K562 (cell line): Measurements from ENCODE around the gene HLA-DQA2. TPM values are rescaled to one million over a fixed set of nuclear protein-coding genes. Genes with fewer than 3 reads are reported as not detected.

Source experiments
- ATAC-seq: fragments of 200-7000 bp; cut with Tn5 transposase; 3 replicates; pipeline ENCODE4 v1.9.1; 2020; ENCODE audit warnings: moderate library complexity
- BruUV-seq: library from RNA; stranded (reverse); fragments of 400-500 nt; replicated peaks from 2 replicates; lab custom pipeline; 2021; lab: Mats Ljungman, UMichigan
- CTCF ChIA-PET: fragments of 300-600 bp; formaldehyde crosslinking; extraction: SDS; loops from one replicate; lab custom pipeline; 2021; ENCODE audit warnings: low intra/inter-chr PET ratio; lab: Yijun Ruan, JAX
- POLR2A ChIA-PET: fragments of 300-600, 350-650 bp; sonication (Branson Sonifier 250); formaldehyde crosslinking; extraction: SDS; loops from one replicate; lab custom pipeline; 2021; ENCODE audit warnings: antibody characterized with exemption, inconsistent platforms; lab: Yijun Ruan, JAX
- DNase-seq, 4 experiments: peaks; one replicate each; pipeline versions ENCODE4 v3.0.0 to v3.0.0-alpha.2; 2011 to 2018; ENCODE audit warnings: low spot score in 3 of 4, mixed read lengths in 3 of 4; ENCODE audit errors: extremely low read depth in 1 of 4
- FAIRE-seq: peaks from 2 replicates; lab custom pipeline; 2011; peaks lifted over from hg19 to GRCh38; lab: Jason Lieb, UNC
- H2AFZ ChIP-seq: 2 replicates; pipeline ENCODE4 v1.6.0; 2011; ENCODE audit warnings: low read depth, low read length, control low read depth, inconsistent platforms
- H3K27ac ChIP-seq: fragments of 200-600 bp; 3 replicates; pipeline ENCODE4 v1.8.0; 2011; ENCODE audit warnings: low read depth, mild to moderate bottlenecking, control low read depth, inconsistent platforms, low read length, moderate library complexity, mixed read lengths; ENCODE audit errors: extremely low read depth
- H3K27me3 ChIP-seq, 2 experiments: fragments of 300-600 bp in 1 of 2; 2 replicates in 1 of 2; 3 replicates in 1 of 2; pipeline versions ENCODE4 v1.6.0 to v1.8.0; 2011; ENCODE audit warnings: inconsistent platforms in 2 of 2, low read length in 2 of 2, mild to moderate bottlenecking in 1 of 2, mixed read lengths in 1 of 2, moderate library complexity in 1 of 2; ENCODE audit not compliant: control insufficient read depth in 2 of 2, insufficient read depth in 2 of 2
- H3K36me3 ChIP-seq: fragments of 300-600 bp; 3 replicates; pipeline ENCODE4 v1.8.0; 2011; ENCODE audit warnings: mild to moderate bottlenecking, low read length, inconsistent platforms; ENCODE audit not compliant: control insufficient read depth, insufficient read depth
- H3K4me1 ChIP-seq, 2 experiments: fragments of 200-600 bp in 1 of 2; replicated peaks in 1 of 2; 2 replicates in 1 of 2; 3 replicates in 1 of 2; pipeline versions ENCODE4 v1.5.1 to v1.8.0; 2011; ENCODE audit warnings: inconsistent platforms in 2 of 2, low read length in 2 of 2, mild to moderate bottlenecking in 1 of 2, mixed read lengths in 1 of 2, moderate library complexity in 1 of 2; ENCODE audit not compliant: control insufficient read depth in 2 of 2, insufficient read depth in 2 of 2
- H3K4me2 ChIP-seq: 2 replicates; pipeline ENCODE4 v1.6.1; 2011; ENCODE audit warnings: low read length, control low read depth, inconsistent platforms, mixed read lengths; ENCODE audit not compliant: insufficient read depth
- H3K4me3 ChIP-seq: fragments of 200-600 bp; sonication (generic), shearing (Covaris generic); 2 replicates; pipeline ENCODE4 v1.5.1; 2016; ENCODE audit warnings: control low read depth, inconsistent platforms
- H3K79me2 ChIP-seq: fragments of 200-600 bp; 3 replicates; pipeline ENCODE4 v1.8.0; 2011; ENCODE audit warnings: low read length, inconsistent platforms; ENCODE audit not compliant: control insufficient read depth, insufficient read depth
- H3K9ac ChIP-seq, 2 experiments: 2 replicates each; pipeline versions ENCODE4 v1.6.0 to v1.6.1; 2011; ENCODE audit warnings: low read depth in 2 of 2, low read length in 2 of 2, control low read depth in 1 of 2, inconsistent platforms in 1 of 2, mild to moderate bottlenecking in 1 of 2, mixed read lengths in 1 of 2; ENCODE audit not compliant: insufficient read depth in 1 of 2
- H3K9me1 ChIP-seq: one replicate; pipeline ENCODE4 v1.6.0; 2011; ENCODE audit warnings: inconsistent platforms, mild to moderate bottlenecking, low read length, moderate library complexity; ENCODE audit not compliant: control insufficient read depth, insufficient read depth
- H3K9me3 ChIP-seq: replicated peaks from 2 replicates; pipeline ENCODE4 v1.5.1; 2011; ENCODE audit warnings: low read depth, low read length, inconsistent platforms; ENCODE audit not compliant: control insufficient read depth, insufficient read depth
- H4K20me1 ChIP-seq: replicated peaks from 2 replicates; pipeline ENCODE4 v1.6.1; 2011; ENCODE audit warnings: low read length, inconsistent platforms, mixed read lengths; ENCODE audit not compliant: control insufficient read depth, insufficient read depth
- CEBPB ChIP-seq: fragments of 450-650 bp; IDR thresholded peaks from 2 replicates; pipeline ENCODE4 v1.6.1; 2016; ENCODE audit warnings: missing genetic modification characterization, missing compliant biosample characterization
- EGR1 ChIP-seq: fragments of 450-650 bp; conservative IDR thresholded peaks from 2 replicates; pipeline ENCODE4 v1.6.1; 2017; ENCODE audit warnings: mild to moderate bottlenecking
- EP300 ChIP-seq: IDR thresholded peaks from 2 replicates; pipeline ENCODE4 v1.6.1; 2012; ENCODE audit warnings: low read length, improper control_type of control experiment
- IRF1 ChIP-seq: sonication (generic); formaldehyde crosslinking; IDR thresholded peaks from 2 replicates; pipeline ENCODE4 v1.8.0; 2022; ENCODE audit warnings: missing genetic modification reagents, mild to moderate bottlenecking, borderline replicate concordance
- NCOR1 ChIP-seq: fragments of 450-650 bp; IDR thresholded peaks from 2 replicates; pipeline ENCODE4 v1.6.1; 2016; ENCODE audit warnings: mild to moderate bottlenecking, moderate library complexity
- POLR2A ChIP-seq: fragments of 450-650 bp; conservative IDR thresholded peaks from 2 replicates; pipeline ENCODE4 v1.6.1; 2016
- RBBP5 ChIP-seq: fragments of 200-600 bp; sonication (generic); IDR thresholded peaks from 2 replicates; pipeline ENCODE4 v1.6.1; 2012; ENCODE audit warnings: borderline replicate concordance, mild to moderate bottlenecking, low read length, control low read depth, inconsistent platforms; ENCODE audit not compliant: insufficient read depth, poor library complexity, severe bottlenecking
- RBM25 ChIP-seq: fragments of 200-400 bp; formaldehyde crosslinking; IDR thresholded peaks from 2 replicates; pipeline ENCODE4 v1.6.1; 2018; ENCODE audit warnings: low read length, low read depth, moderate library complexity; ENCODE audit not compliant: severe bottlenecking
- SRSF3 ChIP-seq: fragments of 200-400 bp; formaldehyde crosslinking; IDR thresholded peaks from 2 replicates; pipeline ENCODE4 v1.6.1; 2016; ENCODE audit warnings: mild to moderate bottlenecking, low read length, moderate library complexity; ENCODE audit not compliant: insufficient read depth
- TRIM24 ChIP-seq, 2 experiments: fragments of 450-650 bp; IDR thresholded peaks; 2 replicates each; pipeline ENCODE4 v1.6.1; 2016
- TRIM28 ChIP-seq: fragments of 450-650 bp; IDR thresholded peaks from 2 replicates; pipeline ENCODE4 v1.6.1; 2017
- ZNF124 ChIP-seq: sonication (generic); formaldehyde crosslinking; IDR thresholded peaks from 2 replicates; pipeline ENCODE4 v1.8.1; 2022; ENCODE audit warnings: missing genetic modification reagents
- ZNF165 ChIP-seq: fragments of 250-450 bp; sonication (Bioruptor Pico); IDR thresholded peaks from 2 replicates; pipeline ENCODE4 v1.4.0; 2020; ENCODE audit warnings: borderline replicate concordance
- ZNF318 ChIP-seq, 2 experiments: fragments of 450-650 bp; IDR thresholded peaks; 2 replicates each; pipeline ENCODE4 v1.6.1; 2016; ENCODE audit warnings: mild to moderate bottlenecking in 2 of 2, borderline replicate concordance in 1 of 2, low read depth in 1 of 2, moderate library complexity in 1 of 2
- ZNF586 ChIP-seq: fragments of 450-650 bp; formaldehyde crosslinking; conservative IDR thresholded peaks from 2 replicates; pipeline ENCODE4 v1.4.0; 2020; ENCODE audit warnings: mild to moderate bottlenecking, moderate library complexity
- ZNF717 ChIP-seq: fragments of 250-450 bp; sonication (Bioruptor Pico); IDR thresholded peaks from 2 replicates; pipeline ENCODE4 v1.5.0; 2021
- WGBS: fragments of 100-300 bp; shearing (Covaris generic); methylation state at CpG from one replicate; pipeline ENCODE4 v1.1.6; 2016; ENCODE audit warnings: low coverage, mixed read lengths; ENCODE audit not compliant: insufficient coverage; ENCODE audit errors: missing lambda C conversion rate; 5-methylcytosine and 5-hydroxymethylcytosine counted together
- in situ Hi-C: fragments of 300-500 bp; cut with MboI; formaldehyde crosslinking; loops from 4 replicates; pipeline ENCODE4 v1.15.0; 2018; ENCODE audit warnings: inconsistent platforms, mixed read lengths
- intact Hi-C: fragments of 100-400 bp; cut with micrococcal nuclease; formaldehyde crosslinking; loops from 2 replicates; pipeline ENCODE4 v1.14.2; 2022
- polyA plus RNA-seq, 8 experiments: library from polyadenylated mRNA; depleted of rRNA in 4 of 8; stranded (reverse) in 5 of 8; unstranded in 3 of 8; fragments of >200 nt; fragmentation: Nextera tagmentation in 2 of 8; fragmentation: Illumina TruSeq in 1 of 8; extraction: Ambion mirVana in 2 of 8; extraction: Trizol in 1 of 8; gene quantifications; 2 replicates each; pipeline versions ENCODE4 v1.2.1 to v1.2.3, GENCODE V29; 2011 to 2014; ENCODE audit warnings: inconsistent platforms in 1 of 8, missing spikeins in 1 of 8
- total RNA-seq, 7 experiments: library from RNA; depleted of rRNA in 6 of 7; stranded (reverse); fragments of >200 nt in 6 of 7; fragmentation: Illumina TruSeq in 2 of 7; extraction: Trizol in 2 of 7; gene quantifications; 2 replicates each; pipeline versions ENCODE4 v1.2.1 to v1.2.3, GENCODE V29; 2011 to 2021; ENCODE audit warnings: low replicate concordance in 1 of 7

The HLA-DQA2 gene
- total and polyA plus RNA-seq, 9 of the 15 experiments (the other 6 are each of a cell fraction or from before 2014, with no cell fraction given) = not detected

- no peaks in the 10 kb centered on the region for H3K4me1 ChIP-seq
- ChIA-PET POLR2A (no interaction called here), CTCF (no interaction called here)
- H3K27ac ChIP-seq = no peak overlapping the region
- intact Hi-C loops (no loop called here), in situ Hi-C loops (no loop called here)
- no peak overlapping the region for H3K4me2 ChIP-seq
- BruUV-seq = no TSS peak
- peaks cover 8 to 10% of the 10 kb centered on the region in 2 experiments; a peak in 4 of 5 replicates for H3K27me3 ChIP-seq
- no peak overlapping the region for H3K4me3 ChIP-seq
- H3K9ac ChIP-seq = no peak overlapping the region
- 0% methylated on average over 2 of the region's 2 CpGs for WGBS
- no peaks in the 10 kb centered on the region for H3K9me3 ChIP-seq
- ATAC-seq = no peak
- no peaks in the 10 kb centered on the region for H3K79me2 ChIP-seq
- no peak for DNase-seq
- H3K36me3 ChIP-seq = no peaks in the 10 kb centered on the region
- FAIRE-seq = no peak
- no peak overlapping the region for H2AFZ ChIP-seq
- no peaks in the 10 kb centered on the region for H3K9me1 ChIP-seq
- H4K20me1 ChIP-seq = 0 out of 2 replicates have a peak, but pooled peaks cover 2% of the 10 kb centered on the region
- no peak for TF ChIP-seq TRIM24 (IDR thresholded peaks at IDR 0.05)
- no peak for TF ChIP-seq CEBPB (tag)
- TF ChIP-seq NCOR1 = no peak
- no peak for TF ChIP-seq RBBP5
- no peak for TF ChIP-seq SRSF3
- TF ChIP-seq EGR1 = no peak
- no peak for TF ChIP-seq TRIM28
- no peak for TF ChIP-seq ZNF318 (IDR thresholded peaks at IDR 0.05; ENCODE audit: borderline replicate concordance in 1 of 2, low read depth in 1 of 2)
- TF ChIP-seq EP300 = no peak
- TF ChIP-seq ZNF586 = no peak
- TF ChIP-seq ZNF165 (CRISPR knock-in tag) = no peak
- no peak for TF ChIP-seq RBM25
- no peak for TF ChIP-seq ZNF717
- TF ChIP-seq ZNF124 = no peak
- TF ChIP-seq POLR2A = no peak
- no peak for TF ChIP-seq IRF1 (CRISPR knock-in tag)
These were observed 3.1 kb upstream of the HLA-DQA2 start for GRCh38 chr6:32738126-32738525.
